ENCODE measurements around the gene AIP. TPM values are rescaled to one million over a fixed set of nuclear protein-coding genes. Genes with fewer than 3 reads are reported as not detected.

The AIP gene
- total RNA-seq, 1 experiment from 2014 or later = 35.6 TPM

- H3K4me1 ChIP-seq (ENCODE audit: insufficient read depth, low read length) = no peaks in the 10 kb centered on the region
- WGBS (ENCODE audit: extremely low coverage, insufficient read length, low lambda C conversion rate) = no CpG with 5 or more reads among the region's 65 CpGs
- no peak overlapping the region for H2BK15ac ChIP-seq (ENCODE audit: low read depth, low read length)
- H3K18ac ChIP-seq (ENCODE audit: insufficient read length, low read depth, low read length) = no peak overlapping the region
- H3K4me3 Mint-ChIP-seq = no peak overlapping the region
- no peaks in the 10 kb centered on the region for H3K27me3 Mint-ChIP-seq (ENCODE audit: low read depth)
- H3K4me1 Mint-ChIP-seq = no peaks in the 10 kb centered on the region
- no peak overlapping the region for H2AFZ ChIP-seq (ENCODE audit: low read length)
- no peaks in the 10 kb centered on the region for H3K23me2 ChIP-seq (ENCODE audit: insufficient read length, low read depth, low read length, poor library complexity, severe bottlenecking)
- no peak for TF ChIP-seq CTCF (conservative IDR thresholded peaks at IDR 0.05)
- no peak overlapping the region for H3K14ac ChIP-seq (ENCODE audit: insufficient read depth, low read length)
- H3K36me3 Mint-ChIP-seq (ENCODE audit: insufficient read depth in 1 of 3, low read depth in 3 of 3) = peaks cover 4 to 28% (median 12%) of the 10 kb centered on the region in 3 experiments; a peak in 6 of 7 replicates
- no peak overlapping the region for H3K23ac ChIP-seq (ENCODE audit: insufficient read length, low read depth, low read length)
- no peak overlapping the region for H2BK12ac ChIP-seq (ENCODE audit: insufficient read length, low read depth, low read length)
- H3K9ac ChIP-seq (ENCODE audit: extremely low read depth, insufficient read length, low read length) = no peak overlapping the region
- no peak overlapping the region for H3T11ph ChIP-seq (ENCODE audit: low read length)
- H2BK20ac ChIP-seq (ENCODE audit: low read depth, low read length, poor library complexity, severe bottlenecking) = no peak overlapping the region
- H3K9me3 ChIP-seq (ENCODE audit: control insufficient read depth, low read depth, low read length) = no peaks in the 10 kb centered on the region
- H3K4me2 ChIP-seq (ENCODE audit: insufficient read depth, insufficient read length, low read length) = no peak overlapping the region
- no peak overlapping the region for H2BK120ac ChIP-seq (ENCODE audit: low read depth, low read length, poor library complexity, severe bottlenecking)
- DNase-seq = no peak
- H3K79me2 ChIP-seq (ENCODE audit: insufficient read depth, low read length) = no peaks in the 10 kb centered on the region
- no peak overlapping the region for H4K8ac ChIP-seq (replicated peaks; ENCODE audit: insufficient read length, low read depth, low read length)
- no peak overlapping the region for H3K27ac ChIP-seq (ENCODE audit: insufficient read length, low read depth, low read length)
- no peak overlapping the region for H4K5ac ChIP-seq (ENCODE audit: insufficient read length, low read depth, low read length)
- H3K27ac Mint-ChIP-seq = no peak overlapping the region; a peak in 1 of 7 replicates
- no peaks in the 10 kb centered on the region for H3K27me3 ChIP-seq (ENCODE audit: insufficient read depth, low read length)
- H3K56ac ChIP-seq (ENCODE audit: insufficient read length, low read depth, low read length) = no peak overlapping the region
- H4K91ac ChIP-seq (ENCODE audit: insufficient read length, low read depth, low read length) = no peak overlapping the region
- no peaks in the 10 kb centered on the region for H3K79me1 ChIP-seq (ENCODE audit: insufficient read depth, low read depth, low read length, poor library complexity, severe bottlenecking)
- H2BK5ac ChIP-seq (ENCODE audit: insufficient read length, low read length) = no peak overlapping the region
- no peaks in the 10 kb centered on the region for H4K20me1 ChIP-seq (ENCODE audit: control insufficient read depth, insufficient read depth, insufficient read length)
- no peaks in the 10 kb centered on the region for H3K9me3 Mint-ChIP-seq
- H2AK5ac ChIP-seq (ENCODE audit: insufficient read length, low read length) = no peak overlapping the region
- no peak overlapping the region for H3K4ac ChIP-seq (ENCODE audit: low read depth, low read length)
Observed at GRCh38 chr11:67493548-67494370, 10.9 kb downstream of the AIP start.

All from H9 (cell line).